Gastrocnemius medialis (tissue), 4 donors: Measurements from ENCODE around the gene NTN1. TPM values are rescaled to one million over a fixed set of nuclear protein-coding genes. Genes with fewer than 3 reads are reported as not detected.

Experiments
- ATAC-seq, 2 donors: fragments of 150-250 bp; one replicate each; pipeline ENCODE4 v1.9.1; 2016
- DNase-seq, 2 donors: peaks; one replicate each; pipeline ENCODE4 v3.0.0-alpha.2; 2019
- H3K27ac ChIP-seq, 4 donors: fragments of 200-600 bp; sonication (generic); 1 replicate in 1 of 4; 2 replicates in 3 of 4; pipeline ENCODE4 v1.5.1; 2016 to 2018; ENCODE audit warnings: mild to moderate bottlenecking in 2 of 4, moderate library complexity in 1 of 4
- H3K27me3 ChIP-seq, 3 donors: fragments of 200-600 bp; sonication (generic) in 2 of 3; 1 replicate in 1 of 3; 2 replicates in 2 of 3; pipeline versions ENCODE4 v1.5.1 to v1.6.0; 2016 to 2019; ENCODE audit warnings: mild to moderate bottlenecking in 1 of 3, moderate library complexity in 1 of 3
- H3K36me3 ChIP-seq, 2 donors: fragments of 200-600 bp; sonication (generic) in 1 of 2; one replicate each; pipeline ENCODE4 v1.5.1; 2017 to 2018
- H3K4me1 ChIP-seq, 2 donors: fragments of 200-600 bp; sonication (generic) in 1 of 2; one replicate each; pipeline ENCODE4 v1.5.1; 2016 to 2017; ENCODE audit warnings: mild to moderate bottlenecking in 2 of 2
- H3K4me3 ChIP-seq, 4 donors: fragments of 200-600 bp; sonication (generic) in 3 of 4; 1 replicate in 1 of 4; 2 replicates in 3 of 4; pipeline ENCODE4 v1.5.1; 2016 to 2019; ENCODE audit warnings: mild to moderate bottlenecking in 2 of 4
- H3K9me3 ChIP-seq, 3 donors: fragments of 200-600 bp; sonication (generic) in 2 of 3; 1 replicate in 1 of 3; 2 replicates in 2 of 3; pipeline ENCODE4 v1.5.1; 2016 to 2019
- CTCF ChIP-seq, 5 experiments: fragments of 450-650 bp in 3 of 5; fragments of 200-600 bp in 2 of 5; sonication (generic) in 2 of 5; IDR thresholded peaks in 4 of 5; conservative IDR thresholded peaks in 1 of 5; 1 replicate in 4 of 5; 2 replicates in 1 of 5; pipeline ENCODE4 v1.5.1; 2016 to 2019; ENCODE audit warnings: antibody characterized with exemption in 5 of 5, mild to moderate bottlenecking in 3 of 5, moderate library complexity in 3 of 5
- POLR2A ChIP-seq, 2 donors: fragments of 450-650 bp; IDR thresholded peaks; one replicate each; pipeline ENCODE4 v1.6.1; 2017; ENCODE audit warnings: antibody characterized with exemption in 2 of 2, mild to moderate bottlenecking in 2 of 2, moderate library complexity in 2 of 2
- in situ Hi-C, 4 donors: fragments of 200-750 bp; cut with MboI; loops; one replicate each; pipeline versions ENCODE4 v1.15.0 to v1.8.0; 2017; ENCODE audit warnings: low sequenced_read_pairs in 4 of 4
- intact Hi-C: fragments of 100-400 bp; cut with DNase I; formaldehyde crosslinking; loops from one replicate; pipeline ENCODE4 v1.15.1; 2023; ENCODE audit warnings: low total_unique reads
- total RNA-seq, 4 donors: library from RNA; depleted of rRNA; stranded (reverse); fragments of >200 nt; gene quantifications; one replicate each; pipeline versions ENCODE4 v1.1.0 to v1.2.3, GENCODE V29; 2016

NTN1 gene
- total RNA-seq: 1 to 10 TPM in 3 of 4 donors, under 1 TPM in 1; 0.76 to 4.1 (median 1.2) TPM

GRCh38 chr17:9021158-9021991 is at the start of gene NTN1:
TSS of gene NTN1 (plus strand) at chr17:9021510. CDS start at chr17:9022374, 864 bp downstream.
- Histone ChIP-seq H3K4me3 (peak within 1 kb of the TSS; percentile 54 to 81 (median 68)), H3K4me1 (peaks cover 0 to 9% of the 10 kb centered on the region in 2 donors), H3K27ac (peak within 1 kb of the TSS; percentile 38 to 66 (median 47)), H3K36me3 (no peaks in the 10 kb centered on the region), H3K27me3 (peaks cover 18 to 24% (median 23%) of the 10 kb centered on the region in 3 donors), H3K9me3 (no peaks in the 10 kb centered on the region)
- ATAC-seq (peak; percentile 43 to 49), DNase-seq (no peak)
- TF ChIP-seq POLR2A (IDR thresholded peaks at IDR 0.05) (no peak), CTCF (IDR thresholded peaks at IDR 0.05 in 4 of 5, conservative IDR thresholded peaks at IDR 0.05 in 1 of 5) (no peak)
- in situ Hi-C loops (no loop called here), intact Hi-C loops (no loop called here)

GRCh38 chr17:8975091-8975725 is 46.1 kb upstream of the NTN1 start:
- H3K4me1 ChIP-seq: no peaks in the 10 kb centered on the region
- no peaks in the 10 kb centered on the region for H3K27me3 ChIP-seq
- no peak overlapping the region for H3K4me3 ChIP-seq
- in situ Hi-C loops (loop anchor here in 3 of 4 donors (25.0 kb wide), 2 partner anchors 312 to 562 kb away; no protein-coding TSS in a partner anchor), intact Hi-C loops (no loop called here)
- TF ChIP-seq POLR2A (IDR thresholded peaks at IDR 0.05): no peak
- no peak for TF ChIP-seq CTCF (IDR thresholded peaks at IDR 0.05 in 4 of 5, conservative IDR thresholded peaks at IDR 0.05 in 1 of 5)
- H3K9me3 ChIP-seq: no peaks in the 10 kb centered on the region
- H3K27ac ChIP-seq: no peak overlapping the region
- DNase-seq (no peak), ATAC-seq (no peak)
- no peaks in the 10 kb centered on the region for H3K36me3 ChIP-seq

GRCh38 chr17:8976638-8977037 is 44.7 kb upstream of the NTN1 start:
- Histone ChIP-seq H3K9me3 (no peaks in the 10 kb centered on the region), H3K4me3 (no peak overlapping the region), H3K4me1 (no peaks in the 10 kb centered on the region), H3K36me3 (no peaks in the 10 kb centered on the region), H3K27ac (no peak overlapping the region), H3K27me3 (no peaks in the 10 kb centered on the region)
- in situ Hi-C loops: loop anchor here in 3 of 4 donors (25.0 kb wide), 2 partner anchors 311 to 561 kb away; no protein-coding TSS in a partner anchor
- DNase-seq (no peak), ATAC-seq (no peak)
- intact Hi-C loops: no loop called here
- TF ChIP-seq POLR2A (IDR thresholded peaks at IDR 0.05) (no peak), CTCF (IDR thresholded peaks at IDR 0.05 in 4 of 5, conservative IDR thresholded peaks at IDR 0.05 in 1 of 5) (no peak)

- TF ChIP-seq POLR2A (IDR thresholded peaks at IDR 0.05): no peak
- no peak for TF ChIP-seq CTCF (IDR thresholded peaks at IDR 0.05 in 4 of 5, conservative IDR thresholded peaks at IDR 0.05 in 1 of 5)
- DNase-seq (no peak), ATAC-seq (no peak)
- in situ Hi-C loops (loop anchor here (10.0 to 25.0 kb wide), 3 partner anchors 308 to 558 kb away; no protein-coding TSS in a partner anchor), intact Hi-C loops (no loop called here)
- Histone ChIP-seq H3K36me3 (no peaks in the 10 kb centered on the region), H3K9me3 (no peaks in the 10 kb centered on the region), H3K4me1 (no peaks in the 10 kb centered on the region), H3K27me3 (no peaks in the 10 kb centered on the region), H3K27ac (no peak overlapping the region), H3K4me3 (no peak overlapping the region)
Measured at GRCh38 chr17:8979715-8980114, 41.6 kb upstream of the NTN1 start.
